Liver (tissue), 9 donors: ENCODE measurements around the gene TBL1X. TPM values are rescaled to one million over a fixed set of nuclear protein-coding genes. Genes with fewer than 3 reads are reported as not detected.
"Not testable (repeated sequence)": the region's sequence is repeated elsewhere in the genome, so short reads cannot be mapped to it uniquely, and the experiment has no call there.

Source experiments
- DNase-seq: peaks from one replicate; pipeline ENCODE4 v3.0.0-alpha.2; 2017; ENCODE audit warnings: low spot score
- H3K27ac ChIP-seq, 2 donors: one replicate each; pipeline ENCODE4 v1.7.0; 2013; ENCODE audit warnings: inconsistent platforms in 2 of 2, low read length in 2 of 2, control low read depth in 1 of 2, low read depth in 1 of 2, mild to moderate bottlenecking in 1 of 2
- H3K27me3 ChIP-seq, 4 donors: one replicate each; pipeline versions ENCODE4 v1.6.1 to v1.7.0; 2013; ENCODE audit warnings: low read length in 3 of 4, inconsistent platforms in 1 of 4, mild to moderate bottlenecking in 1 of 4, moderate library complexity in 1 of 4; ENCODE audit not compliant: control insufficient read depth in 4 of 4, insufficient read depth in 4 of 4
- H3K36me3 ChIP-seq, 4 donors: one replicate each; pipeline versions ENCODE4 v1.6.1 to v1.7.0; 2013; ENCODE audit warnings: low read length in 3 of 4, mild to moderate bottlenecking in 3 of 4, low read depth in 1 of 4, moderate library complexity in 1 of 4; ENCODE audit not compliant: control insufficient read depth in 4 of 4, insufficient read depth in 3 of 4
- H3K4me1 ChIP-seq, 4 donors: one replicate each; pipeline versions ENCODE4 v1.6.1 to v1.7.0; 2013; ENCODE audit warnings: low read length in 3 of 4, mild to moderate bottlenecking in 3 of 4, moderate library complexity in 1 of 4; ENCODE audit not compliant: control insufficient read depth in 4 of 4, insufficient read depth in 4 of 4
- H3K4me3 ChIP-seq, 3 donors: one replicate each; pipeline versions ENCODE4 v1.6.1 to v1.7.0; 2013; ENCODE audit warnings: low read length in 3 of 3, control low read depth in 1 of 3, low read depth in 1 of 3, mild to moderate bottlenecking in 1 of 3
- H3K9ac ChIP-seq, 2 donors: one replicate each; pipeline ENCODE4 v1.7.0; 2013; ENCODE audit warnings: low read length in 2 of 2, mild to moderate bottlenecking in 2 of 2, moderate library complexity in 2 of 2, control low read depth in 1 of 2, low read depth in 1 of 2
- H3K9me3 ChIP-seq, 4 donors: one replicate each; pipeline versions ENCODE4 v1.6.1 to v1.7.0; 2013; ENCODE audit warnings: low read length in 3 of 4; ENCODE audit not compliant: control insufficient read depth in 4 of 4
- EGR1 ChIP-seq, 2 donors: IDR thresholded peaks; 2 replicates each; pipeline ENCODE4 v1.6.1; 2016 to 2018; ENCODE audit warnings: antibody characterized with exemption in 2 of 2, low read depth in 2 of 2
- FOXA1 ChIP-seq: IDR thresholded peaks from 2 replicates; pipeline ENCODE4 v1.6.1; 2016; ENCODE audit warnings: antibody characterized with exemption
- FOXA2 ChIP-seq: IDR thresholded peaks from 2 replicates; pipeline ENCODE4 v1.6.1; 2016; ENCODE audit warnings: antibody characterized with exemption
- GABPA ChIP-seq, 2 donors: IDR thresholded peaks in 1 of 2; conservative IDR thresholded peaks in 1 of 2; 2 replicates each; pipeline ENCODE4 v1.6.1; 2016; ENCODE audit warnings: antibody characterized with exemption in 2 of 2, mild to moderate bottlenecking in 1 of 2, moderate library complexity in 1 of 2
- HNF4A ChIP-seq, 2 donors: conservative IDR thresholded peaks; 2 replicates each; pipeline ENCODE4 v1.6.1; 2016; ENCODE audit warnings: antibody characterized with exemption in 2 of 2, mild to moderate bottlenecking in 2 of 2
- HNF4G ChIP-seq: IDR thresholded peaks from 2 replicates; pipeline ENCODE4 v1.6.1; 2016; ENCODE audit warnings: antibody characterized with exemption
- JUND ChIP-seq, 2 donors: IDR thresholded peaks; 2 replicates each; pipeline ENCODE4 v1.6.1; 2016; ENCODE audit warnings: antibody characterized with exemption in 2 of 2
- NR2F2 ChIP-seq: IDR thresholded peaks from 2 replicates; pipeline ENCODE4 v1.6.1; 2016; ENCODE audit warnings: antibody characterized with exemption
- RAD21 ChIP-seq, 2 donors: IDR thresholded peaks; 2 replicates each; pipeline ENCODE4 v1.6.1; 2016; ENCODE audit warnings: antibody characterized with exemption in 2 of 2, mild to moderate bottlenecking in 2 of 2
- RXRA ChIP-seq, 2 donors: IDR thresholded peaks; 2 replicates each; pipeline ENCODE4 v1.6.1; 2017 to 2018; ENCODE audit warnings: antibody characterized with exemption in 2 of 2, mild to moderate bottlenecking in 1 of 2
- YY1 ChIP-seq: IDR thresholded peaks from 2 replicates; pipeline ENCODE4 v1.6.1; 2016; ENCODE audit warnings: antibody characterized with exemption, mild to moderate bottlenecking
- WGBS: extraction: QIAGEN DNeasy Blood & Tissue Kit; methylation state at CpG from one replicate; pipeline ENCODE4 v1.1.7; 2013; 5-methylcytosine and 5-hydroxymethylcytosine counted together
- polyA plus RNA-seq, 2 donors: library from polyadenylated mRNA; stranded (reverse) in 1 of 2; unstranded in 1 of 2; fragments of 200-250 nt in 1 of 2; fragments of >200 nt in 1 of 2; fragmentation: Nextera tagmentation in 1 of 2; extraction: Ambion mirVana in 1 of 2; gene quantifications; one replicate each; pipeline versions ENCODE4 v1.2.1 to v1.2.3, GENCODE V29; 2013 to 2015
- total RNA-seq, 2 donors: library from RNA; depleted of rRNA; stranded (reverse); fragments of >200 nt; gene quantifications; one replicate each; pipeline ENCODE4 v1.2.3, GENCODE V29; 2014
- TF ChIP-seq, protein P1 (sequence below): IDR thresholded peaks from 2 replicates; pipeline ENCODE4 v1.6.1; 2016; ENCODE audit warnings: antibody characterized with exemption
- TF ChIP-seq, protein P2 (sequence below): IDR thresholded peaks from 2 replicates; pipeline ENCODE4 v1.6.1; 2016; ENCODE audit warnings: antibody characterized with exemption, mild to moderate bottlenecking
- TF ChIP-seq, protein P3 (sequence below): IDR thresholded peaks from 2 replicates; pipeline ENCODE4 v1.6.1; 2016; ENCODE audit warnings: antibody characterized with exemption
- TF ChIP-seq, protein P4 (sequence below): IDR thresholded peaks from 2 replicates; pipeline ENCODE4 v1.6.1; 2016; ENCODE audit warnings: antibody characterized with exemption
- TF ChIP-seq, protein P5 (sequence below): fragments of 150-350 bp; IDR thresholded peaks from 2 replicates; pipeline ENCODE4 v1.5.1; 2017; ENCODE audit warnings: improper control_type of control experiment, low read depth, low read length; ENCODE audit not compliant: missing input control
- donor health status: healthy.
- donor health status: healthy.
- donor health status: healthy.
- donor health status: healthy.
- donor health status: healthy.

The TBL1X gene
- total and polyA plus RNA-seq, 4 donors: 11.2 to 15.1 (median 11.8) TPM

DNA sequence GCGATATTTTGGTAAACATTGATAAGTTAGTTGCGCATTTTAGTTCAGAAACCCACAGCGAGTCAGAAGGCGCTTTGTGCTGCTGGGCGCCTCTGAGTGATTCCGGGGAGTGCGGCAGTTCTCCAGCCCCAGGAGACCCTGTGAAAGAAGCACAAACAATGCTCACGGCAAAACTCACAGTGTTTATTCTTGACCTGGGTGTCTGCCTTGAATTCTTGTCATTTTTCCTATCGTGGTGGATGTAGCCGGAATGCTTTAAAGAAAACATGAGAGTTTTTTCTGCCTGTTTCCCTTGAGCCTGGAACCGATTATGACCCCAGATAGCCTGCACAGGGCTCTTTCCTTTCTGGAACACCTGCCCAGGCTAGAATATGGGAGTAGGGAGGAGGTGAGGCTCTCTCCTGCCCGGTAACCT lies 6.7 kb downstream of the TBL1X start:
- Histone ChIP-seq H3K27ac (no peak overlapping the region), H3K4me3 (no peak overlapping the region), H3K9me3 (no peaks in the 10 kb centered on the region), H3K36me3 (no peaks in the 10 kb centered on the region), H3K27me3 (no peaks in the 10 kb centered on the region), H3K9ac (no peak overlapping the region), H3K4me1 (peaks cover 2 to 14% (median 6%) of the 10 kb centered on the region in 4 donors)
- 91% methylated on average over 12 of the region's 12 CpGs for WGBS
- DNase-seq: no peak
- TF ChIP-seq EGR1 (IDR thresholded peaks at IDR 0.05; ENCODE audit: low read depth in 2 of 2): no peak
- TF ChIP-seq, protein P1, sequence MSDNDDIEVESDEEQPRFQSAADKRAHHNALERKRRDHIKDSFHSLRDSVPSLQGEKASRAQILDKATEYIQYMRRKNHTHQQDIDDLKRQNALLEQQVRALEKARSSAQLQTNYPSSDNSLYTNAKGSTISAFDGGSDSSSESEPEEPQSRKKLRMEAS: no peak
- no peak for TF ChIP-seq FOXA1
- TF ChIP-seq NR2F2: no peak
- TF ChIP-seq RXRA (IDR thresholded peaks at IDR 0.05): no peak
- no peak for TF ChIP-seq HNF4G
- no peak for TF ChIP-seq JUND (IDR thresholded peaks at IDR 0.05)
- no peak for TF ChIP-seq HNF4A (conservative IDR thresholded peaks at IDR 0.05)
- TF ChIP-seq, protein P2, sequence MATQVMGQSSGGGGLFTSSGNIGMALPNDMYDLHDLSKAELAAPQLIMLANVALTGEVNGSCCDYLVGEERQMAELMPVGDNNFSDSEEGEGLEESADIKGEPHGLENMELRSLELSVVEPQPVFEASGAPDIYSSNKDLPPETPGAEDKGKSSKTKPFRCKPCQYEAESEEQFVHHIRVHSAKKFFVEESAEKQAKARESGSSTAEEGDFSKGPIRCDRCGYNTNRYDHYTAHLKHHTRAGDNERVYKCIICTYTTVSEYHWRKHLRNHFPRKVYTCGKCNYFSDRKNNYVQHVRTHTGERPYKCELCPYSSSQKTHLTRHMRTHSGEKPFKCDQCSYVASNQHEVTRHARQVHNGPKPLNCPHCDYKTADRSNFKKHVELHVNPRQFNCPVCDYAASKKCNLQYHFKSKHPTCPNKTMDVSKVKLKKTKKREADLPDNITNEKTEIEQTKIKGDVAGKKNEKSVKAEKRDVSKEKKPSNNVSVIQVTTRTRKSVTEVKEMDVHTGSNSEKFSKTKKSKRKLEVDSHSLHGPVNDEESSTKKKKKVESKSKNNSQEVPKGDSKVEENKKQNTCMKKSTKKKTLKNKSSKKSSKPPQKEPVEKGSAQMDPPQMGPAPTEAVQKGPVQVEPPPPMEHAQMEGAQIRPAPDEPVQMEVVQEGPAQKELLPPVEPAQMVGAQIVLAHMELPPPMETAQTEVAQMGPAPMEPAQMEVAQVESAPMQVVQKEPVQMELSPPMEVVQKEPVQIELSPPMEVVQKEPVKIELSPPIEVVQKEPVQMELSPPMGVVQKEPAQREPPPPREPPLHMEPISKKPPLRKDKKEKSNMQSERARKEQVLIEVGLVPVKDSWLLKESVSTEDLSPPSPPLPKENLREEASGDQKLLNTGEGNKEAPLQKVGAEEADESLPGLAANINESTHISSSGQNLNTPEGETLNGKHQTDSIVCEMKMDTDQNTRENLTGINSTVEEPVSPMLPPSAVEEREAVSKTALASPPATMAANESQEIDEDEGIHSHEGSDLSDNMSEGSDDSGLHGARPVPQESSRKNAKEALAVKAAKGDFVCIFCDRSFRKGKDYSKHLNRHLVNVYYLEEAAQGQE: no peak
- TF ChIP-seq, protein P3, sequence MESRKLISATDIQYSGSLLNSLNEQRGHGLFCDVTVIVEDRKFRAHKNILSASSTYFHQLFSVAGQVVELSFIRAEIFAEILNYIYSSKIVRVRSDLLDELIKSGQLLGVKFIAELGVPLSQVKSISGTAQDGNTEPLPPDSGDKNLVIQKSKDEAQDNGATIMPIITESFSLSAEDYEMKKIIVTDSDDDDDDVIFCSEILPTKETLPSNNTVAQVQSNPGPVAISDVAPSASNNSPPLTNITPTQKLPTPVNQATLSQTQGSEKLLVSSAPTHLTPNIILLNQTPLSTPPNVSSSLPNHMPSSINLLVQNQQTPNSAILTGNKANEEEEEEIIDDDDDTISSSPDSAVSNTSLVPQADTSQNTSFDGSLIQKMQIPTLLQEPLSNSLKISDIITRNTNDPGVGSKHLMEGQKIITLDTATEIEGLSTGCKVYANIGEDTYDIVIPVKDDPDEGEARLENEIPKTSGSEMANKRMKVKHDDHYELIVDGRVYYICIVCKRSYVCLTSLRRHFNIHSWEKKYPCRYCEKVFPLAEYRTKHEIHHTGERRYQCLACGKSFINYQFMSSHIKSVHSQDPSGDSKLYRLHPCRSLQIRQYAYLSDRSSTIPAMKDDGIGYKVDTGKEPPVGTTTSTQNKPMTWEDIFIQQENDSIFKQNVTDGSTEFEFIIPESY: no peak
- no peak for TF ChIP-seq FOXA2
- no peak for TF ChIP-seq GABPA (IDR thresholded peaks at IDR 0.05 in 1 of 2, conservative IDR thresholded peaks at IDR 0.05 in 1 of 2)
- TF ChIP-seq RAD21 (IDR thresholded peaks at IDR 0.05): no peak
- TF ChIP-seq, protein P4, sequence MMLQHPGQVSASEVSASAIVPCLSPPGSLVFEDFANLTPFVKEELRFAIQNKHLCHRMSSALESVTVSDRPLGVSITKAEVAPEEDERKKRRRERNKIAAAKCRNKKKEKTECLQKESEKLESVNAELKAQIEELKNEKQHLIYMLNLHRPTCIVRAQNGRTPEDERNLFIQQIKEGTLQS: no peak
- TF ChIP-seq YY1: no peak
- TF ChIP-seq, protein P5, sequence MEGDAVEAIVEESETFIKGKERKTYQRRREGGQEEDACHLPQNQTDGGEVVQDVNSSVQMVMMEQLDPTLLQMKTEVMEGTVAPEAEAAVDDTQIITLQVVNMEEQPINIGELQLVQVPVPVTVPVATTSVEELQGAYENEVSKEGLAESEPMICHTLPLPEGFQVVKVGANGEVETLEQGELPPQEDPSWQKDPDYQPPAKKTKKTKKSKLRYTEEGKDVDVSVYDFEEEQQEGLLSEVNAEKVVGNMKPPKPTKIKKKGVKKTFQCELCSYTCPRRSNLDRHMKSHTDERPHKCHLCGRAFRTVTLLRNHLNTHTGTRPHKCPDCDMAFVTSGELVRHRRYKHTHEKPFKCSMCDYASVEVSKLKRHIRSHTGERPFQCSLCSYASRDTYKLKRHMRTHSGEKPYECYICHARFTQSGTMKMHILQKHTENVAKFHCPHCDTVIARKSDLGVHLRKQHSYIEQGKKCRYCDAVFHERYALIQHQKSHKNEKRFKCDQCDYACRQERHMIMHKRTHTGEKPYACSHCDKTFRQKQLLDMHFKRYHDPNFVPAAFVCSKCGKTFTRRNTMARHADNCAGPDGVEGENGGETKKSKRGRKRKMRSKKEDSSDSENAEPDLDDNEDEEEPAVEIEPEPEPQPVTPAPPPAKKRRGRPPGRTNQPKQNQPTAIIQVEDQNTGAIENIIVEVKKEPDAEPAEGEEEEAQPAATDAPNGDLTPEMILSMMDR: no peak

DNA sequence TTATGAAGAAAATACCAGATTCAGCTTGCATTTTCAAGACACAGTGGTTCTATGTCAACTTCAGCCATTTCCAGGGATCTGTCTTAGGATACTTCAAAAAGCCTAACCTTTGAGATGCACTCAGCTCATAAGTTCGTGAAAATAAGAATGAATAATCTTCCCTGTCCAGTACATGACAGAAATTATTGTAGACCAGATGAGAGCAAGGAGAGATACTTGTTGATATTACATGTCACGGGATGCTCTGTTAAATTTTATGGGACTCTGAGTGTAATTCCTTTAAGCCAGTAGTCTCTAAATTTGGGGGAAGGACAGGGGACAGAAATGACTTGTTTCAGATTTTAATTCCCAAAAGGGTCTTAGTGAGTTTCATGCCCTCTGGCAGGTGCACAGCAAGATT lies 8.8 kb downstream of the TBL1X start:
- no peaks in the 10 kb centered on the region for H3K9me3 ChIP-seq
- no peaks in the 10 kb centered on the region for H3K36me3 ChIP-seq
- no peak overlapping the region for H3K4me3 ChIP-seq
- 97% methylated on average over 2 of the region's 2 CpGs for WGBS
- no peak overlapping the region for H3K27ac ChIP-seq
- no peak overlapping the region for H3K9ac ChIP-seq
- no peaks in the 10 kb centered on the region for H3K27me3 ChIP-seq
- no peak for DNase-seq
- H3K4me1 ChIP-seq: peaks cover 3 to 12% (median 6%) of the 10 kb centered on the region in 4 donors
- no peak for TF ChIP-seq RXRA (IDR thresholded peaks at IDR 0.05)

DNA sequence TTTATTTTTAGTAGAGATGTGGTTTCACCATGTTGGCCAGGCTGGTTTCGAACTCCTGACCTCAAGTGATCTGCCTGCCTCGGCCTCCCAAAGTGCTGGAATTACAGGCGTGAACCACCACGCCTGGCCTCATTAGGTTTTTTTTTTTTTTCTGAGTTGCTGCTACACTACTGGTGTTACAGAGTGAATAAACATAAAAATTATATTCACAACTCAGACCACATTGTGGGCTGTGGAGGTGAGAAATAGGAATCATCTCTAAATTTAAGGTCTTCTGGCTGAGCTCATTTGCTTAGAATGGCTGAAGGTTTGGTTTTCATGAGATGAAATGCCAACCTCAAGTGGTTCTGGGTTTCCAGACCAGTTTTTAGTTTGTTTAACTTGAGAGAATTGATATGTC lies 10.6 kb downstream of the TBL1X start:
- not testable (repeated sequence) for H3K4me3 ChIP-seq, DNase-seq, H3K9ac ChIP-seq, H3K9me3 ChIP-seq, H3K27ac ChIP-seq, H3K27me3 ChIP-seq, H3K36me3 ChIP-seq
- 93% methylated on average over 4 of the region's 4 CpGs for WGBS
- H3K4me1 ChIP-seq: peaks cover 3 to 12% (median 6%) of the 10 kb centered on the region in 4 donors
